Activated CD4-positive, alpha-beta T cell treated with anti-CD3 and anti-CD28 coated beads for 4 hours (primary cell): ENCODE results near the gene SNRNP70.

Source experiments
- DNase-seq, 2 donors: peaks; one replicate each; pipeline ENCODE4 v3.0.0-alpha.2; 2020

The SNRNP70 gene

DNA sequence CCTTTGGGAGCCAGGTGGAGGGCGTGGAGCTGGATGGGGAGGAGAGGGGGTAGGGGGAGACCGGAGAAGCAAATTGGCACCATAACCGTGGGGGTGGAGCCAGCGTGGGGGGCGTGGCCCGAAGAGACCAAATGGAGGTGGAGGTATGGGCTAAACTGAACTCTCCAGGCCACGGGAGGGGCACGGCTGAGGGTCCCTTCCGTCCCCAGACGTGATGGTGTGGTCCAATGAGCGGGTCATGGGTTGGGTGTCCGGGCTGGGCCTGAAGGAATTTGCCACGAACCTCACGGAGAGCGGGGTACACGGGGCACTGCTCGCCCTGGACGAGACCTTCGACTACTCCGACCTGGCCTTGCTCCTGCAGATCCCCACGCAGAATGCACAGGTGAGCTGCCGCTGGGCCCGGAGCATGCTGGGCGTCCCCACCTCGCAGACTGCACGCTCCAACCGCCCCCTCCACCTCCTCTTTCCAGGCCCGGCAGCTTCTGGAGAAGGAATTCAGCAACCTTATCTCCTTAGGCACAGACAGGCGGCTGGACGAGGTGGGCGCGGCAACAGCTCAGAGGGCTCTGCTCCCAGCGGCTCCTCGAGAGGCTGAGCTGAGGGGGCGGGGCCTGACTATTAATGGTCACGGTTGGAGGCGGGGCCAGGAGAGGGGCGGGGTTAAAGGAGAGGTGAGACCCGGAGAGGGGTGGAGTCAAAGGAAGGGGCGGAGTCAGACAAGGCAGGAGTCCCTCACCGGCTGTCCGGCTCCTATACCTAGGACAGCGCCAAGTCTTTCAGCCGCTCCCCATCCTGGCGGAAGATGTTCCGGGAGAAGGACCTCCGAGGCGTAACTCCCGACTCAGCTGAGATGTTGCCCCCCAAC is 63.8 kb downstream of the SNRNP70 start:
- DNase-seq, result peak; percentile 75 to 78

DNA sequence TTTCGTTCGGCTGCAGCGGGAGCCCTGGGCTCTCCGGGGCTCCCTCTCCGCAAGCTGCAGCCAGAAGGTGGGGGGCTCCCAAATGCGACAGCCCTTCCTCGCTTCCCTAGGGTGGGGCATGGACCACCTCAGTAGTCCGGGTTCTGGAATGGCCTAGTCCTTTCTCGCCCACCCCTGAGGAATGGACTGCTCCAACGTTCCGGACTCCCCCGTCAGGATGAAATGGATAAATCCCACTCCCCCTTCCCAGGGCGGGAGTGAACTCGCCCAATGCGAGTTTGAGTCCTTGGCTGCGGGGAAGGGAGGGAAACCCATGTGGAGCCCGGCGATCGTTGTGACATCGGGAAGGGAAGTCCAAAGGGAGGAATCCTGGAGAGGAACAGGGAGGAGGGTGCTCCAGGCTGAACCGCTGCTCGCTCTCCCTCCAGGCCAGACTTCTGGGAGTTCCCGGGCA is 64.4 kb downstream of the SNRNP70 start:
- no peak for DNase-seq

DNA sequence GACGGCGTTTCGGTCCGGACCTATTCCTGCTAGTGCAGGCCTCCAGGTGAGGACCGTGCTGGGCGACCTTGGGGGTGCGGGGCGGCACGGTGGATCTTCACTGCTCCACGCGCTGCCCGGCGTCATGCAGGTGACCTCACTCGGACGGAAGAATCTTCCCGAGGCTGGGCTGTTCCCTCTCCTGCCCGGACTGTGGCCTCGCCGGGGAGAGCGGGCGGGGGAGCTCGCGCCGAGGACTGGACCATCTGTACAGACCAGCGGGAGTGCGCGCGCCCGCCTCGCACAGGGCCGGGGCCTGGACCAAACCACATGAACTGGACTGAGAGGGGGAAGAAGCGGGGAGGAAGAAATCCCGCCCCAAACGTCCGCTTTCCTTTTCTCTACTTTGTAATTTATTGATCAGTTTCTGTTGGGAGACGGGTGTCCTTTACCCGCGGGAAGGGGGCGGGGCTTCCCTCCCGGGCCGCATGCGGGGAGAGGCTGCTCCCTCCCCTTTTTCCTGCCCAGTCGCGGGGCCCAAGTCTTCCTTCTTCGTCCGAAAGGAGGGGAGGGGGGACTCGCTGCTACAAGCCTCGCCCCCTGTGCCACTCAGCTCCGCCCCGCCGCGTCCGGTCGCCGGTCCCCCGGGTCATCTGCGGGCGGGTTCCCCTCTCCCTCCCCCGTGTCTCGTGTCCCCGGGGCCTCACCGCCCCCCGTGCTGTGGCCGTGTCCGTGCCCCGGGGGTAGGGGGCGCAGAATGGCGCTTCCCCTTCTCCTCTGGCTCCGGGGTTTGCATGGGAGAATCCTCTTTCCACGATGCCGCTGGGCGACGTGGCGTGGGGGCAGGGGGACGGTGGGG is 65.1 kb downstream of the SNRNP70 start:
- DNase-seq, result peak; percentile 28 to 33

DNA sequence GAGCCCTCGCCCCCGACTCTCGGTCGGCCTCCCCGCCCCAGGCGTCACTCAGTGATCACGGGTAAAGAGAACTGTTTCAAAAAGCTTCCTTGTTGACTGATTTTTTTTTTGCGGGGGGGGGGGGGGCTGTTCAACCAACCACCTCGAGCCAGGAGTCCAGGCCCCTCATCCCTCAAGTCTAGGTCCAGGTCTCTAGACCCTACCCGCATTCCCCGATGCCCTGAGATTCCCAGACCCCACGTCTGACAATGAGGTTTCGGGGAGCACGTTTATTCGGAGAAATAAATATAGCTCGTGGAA is 65.6 kb downstream of the SNRNP70 start:
- DNase-seq, result no peak

DNA sequence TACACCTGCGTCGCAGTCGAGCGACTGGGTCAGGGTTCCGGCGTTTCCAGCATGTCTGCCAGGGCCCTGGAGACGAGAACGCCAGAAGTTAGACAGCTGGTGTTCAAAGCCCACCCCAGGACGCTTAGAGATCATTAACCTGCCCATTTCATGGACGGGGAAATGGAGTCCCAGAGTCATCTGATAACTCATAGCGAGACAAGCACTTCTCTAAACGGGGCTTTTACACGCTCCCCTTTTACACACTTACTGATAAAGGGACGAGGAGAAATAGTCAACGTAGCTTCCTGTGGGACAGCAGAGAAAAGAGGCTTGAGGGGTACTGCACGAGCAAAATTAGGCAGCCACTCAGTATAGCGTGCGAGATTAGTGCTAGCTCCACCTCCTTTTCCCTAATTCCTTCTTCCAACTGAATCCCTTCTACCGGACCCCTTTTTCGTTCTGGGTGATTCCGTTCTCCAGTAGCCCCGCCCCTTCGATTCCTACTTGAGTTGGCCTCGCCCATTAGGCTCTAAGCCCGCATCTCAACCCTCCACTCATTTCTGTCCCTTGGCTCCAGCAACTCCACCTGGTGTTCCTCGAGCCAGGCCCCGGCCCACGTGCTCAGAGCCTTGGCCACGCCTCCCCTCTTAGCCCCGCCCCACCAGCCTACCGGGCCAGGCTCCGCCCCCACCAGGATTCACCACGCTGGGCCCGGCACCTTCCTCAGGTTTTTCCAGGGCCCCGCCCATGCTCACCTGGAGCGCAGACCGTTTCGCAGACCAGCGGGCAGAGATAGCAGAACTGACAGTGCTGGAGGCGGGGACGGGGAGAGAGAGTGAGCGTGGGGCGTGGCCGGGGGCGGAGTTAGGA is 66.2 kb downstream of the SNRNP70 start:
- peak; percentile 12 to 29 for DNase-seq

DNA sequence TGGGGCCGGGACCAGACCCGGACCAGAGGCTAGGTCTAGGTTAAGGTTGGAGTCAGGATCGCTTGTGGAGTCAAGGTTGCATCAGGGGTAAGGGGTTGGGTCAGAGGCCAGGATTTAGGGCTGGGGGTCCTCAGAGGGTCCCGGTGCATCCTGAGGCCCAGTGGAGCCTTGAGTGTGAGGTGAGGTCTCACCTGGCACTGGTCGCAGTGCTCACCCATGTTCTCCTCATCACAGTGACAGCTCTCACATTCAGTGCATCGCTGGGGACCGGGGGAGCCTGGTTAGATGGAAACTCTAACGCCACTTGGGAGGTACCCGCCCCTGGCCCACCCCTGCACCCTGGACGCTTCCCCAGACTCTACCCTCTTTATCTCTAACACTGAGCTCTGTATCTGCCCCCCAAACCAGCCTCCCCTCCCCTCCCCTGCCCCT is 66.9 kb downstream of the SNRNP70 start:
- DNase-seq, result no peak

DNA sequence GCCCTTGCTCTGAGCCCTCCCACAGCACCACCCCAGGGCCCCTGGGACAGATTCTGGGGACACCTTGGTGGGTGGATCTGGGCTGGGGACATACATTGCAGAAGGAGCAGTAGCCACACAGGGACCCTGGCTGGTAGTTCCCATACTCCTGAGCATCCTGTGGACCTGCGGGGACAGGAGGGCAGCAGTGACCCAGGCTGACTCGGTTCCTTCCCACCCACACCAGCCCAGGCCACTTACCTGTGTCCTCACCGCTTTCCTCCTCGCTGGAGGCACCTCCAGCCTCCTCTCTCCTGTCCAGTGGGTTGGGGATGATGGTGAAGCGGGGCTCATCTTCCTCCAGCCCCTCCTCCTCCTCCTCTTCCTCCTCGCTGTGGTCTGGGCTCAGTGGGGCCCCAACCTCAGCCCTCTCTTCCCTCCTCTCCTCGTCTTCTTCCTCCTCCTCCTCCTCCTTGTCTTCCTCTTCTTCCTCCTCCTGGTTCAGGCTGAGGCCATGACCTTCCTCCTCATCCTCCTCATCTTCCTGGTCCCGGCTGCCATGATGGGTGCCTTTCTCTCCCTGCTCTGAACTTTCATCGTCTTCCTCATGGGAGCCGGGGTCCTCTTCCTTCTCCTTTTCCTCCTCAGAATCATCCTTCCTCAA is 68.0 kb downstream of the SNRNP70 start:
- no peak for DNase-seq

DNA sequence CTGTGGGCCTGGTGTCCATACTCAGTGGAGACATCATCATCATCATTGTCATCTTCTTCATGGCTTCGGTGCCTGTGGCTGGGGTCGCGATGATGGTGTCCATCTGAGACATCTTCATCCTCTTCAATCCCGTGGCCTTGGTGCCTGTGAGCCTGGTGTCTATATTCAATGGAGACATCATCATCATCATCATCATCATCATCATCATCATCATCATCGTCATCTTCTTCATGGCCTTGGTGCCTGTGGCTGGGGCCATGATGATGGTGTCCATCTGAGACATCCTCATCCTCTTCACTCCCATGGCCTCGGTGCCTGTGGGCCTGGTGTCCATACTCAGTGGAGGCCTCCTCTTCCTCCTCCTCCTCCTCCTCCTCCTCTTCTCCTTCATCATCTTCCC is 69.0 kb downstream of the SNRNP70 start:
- no peak for DNase-seq

DNA sequence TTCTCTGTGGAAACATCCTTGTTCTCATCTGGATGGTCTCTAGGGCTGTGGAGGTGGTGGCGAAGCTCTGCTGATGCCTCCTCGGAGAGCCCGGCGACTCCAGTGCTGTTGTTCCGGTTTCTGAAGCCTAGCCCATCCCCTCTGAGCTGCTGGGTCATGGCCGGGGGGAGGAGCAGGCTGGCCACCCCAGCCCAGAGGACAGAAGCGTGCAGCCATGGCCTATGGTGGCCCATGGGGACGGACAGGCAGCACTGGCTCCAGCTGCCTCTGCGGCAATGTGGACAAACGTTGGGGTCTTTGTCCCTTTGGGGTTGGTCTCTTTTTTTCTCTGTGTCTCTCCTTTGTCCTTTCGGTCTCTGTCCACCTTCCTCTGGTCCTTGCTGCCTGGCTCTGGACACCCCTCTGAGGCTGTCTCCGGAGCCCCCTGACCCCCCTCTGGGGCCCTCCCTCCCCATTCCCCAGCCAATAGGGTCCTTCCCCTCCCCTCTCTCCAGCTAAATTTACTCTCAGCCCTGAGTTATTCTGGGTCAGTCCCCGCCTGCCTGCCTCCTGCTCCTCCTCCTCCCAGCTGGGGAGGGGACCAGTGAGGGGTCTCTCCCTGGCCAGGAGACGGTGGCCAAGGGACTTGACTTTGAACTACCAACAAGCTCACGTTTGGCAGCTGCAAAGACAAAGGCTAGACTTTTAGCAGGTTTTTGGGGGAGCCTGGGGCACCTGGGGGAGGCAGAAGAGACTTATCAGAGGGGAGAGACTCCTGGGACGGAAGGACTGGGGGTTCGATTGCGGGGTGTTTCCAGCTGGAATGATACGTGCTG is 70.0 kb downstream of the SNRNP70 start, which contains the start of gene HRC:
Gene HRC (minus strand): TSS at position 392 of the 815 bp plus-strand sequence. CDS start 159 bp downstream, at position 233.
- DNase-seq, result no peak

DNA sequence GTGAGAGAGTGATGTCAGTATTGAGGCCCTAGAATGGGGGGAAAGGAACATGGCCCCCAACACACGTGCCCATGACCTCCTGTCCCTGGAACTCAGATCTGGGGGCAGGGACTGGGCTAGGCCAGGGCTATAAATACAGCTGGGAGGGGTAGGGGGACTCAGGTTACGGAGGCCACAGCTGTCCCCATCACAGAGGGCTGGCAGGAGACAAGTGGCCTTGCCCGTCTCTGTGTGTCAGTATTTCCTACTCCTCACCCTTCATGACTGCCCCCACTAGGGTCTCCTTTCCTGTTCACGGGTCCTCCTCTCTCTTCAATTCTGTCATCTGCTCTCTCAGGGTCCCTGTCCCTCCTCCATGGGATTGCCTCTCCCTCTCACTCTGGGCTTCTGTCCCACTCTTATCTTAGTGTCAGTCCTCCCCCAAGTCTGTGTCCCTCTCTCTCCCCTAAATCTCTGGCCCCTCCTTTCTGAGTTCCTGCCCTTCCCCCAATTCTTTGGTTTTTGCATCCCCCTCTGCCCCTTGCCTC is 70.6 kb downstream of the SNRNP70 start:
- no peak for DNase-seq

DNA sequence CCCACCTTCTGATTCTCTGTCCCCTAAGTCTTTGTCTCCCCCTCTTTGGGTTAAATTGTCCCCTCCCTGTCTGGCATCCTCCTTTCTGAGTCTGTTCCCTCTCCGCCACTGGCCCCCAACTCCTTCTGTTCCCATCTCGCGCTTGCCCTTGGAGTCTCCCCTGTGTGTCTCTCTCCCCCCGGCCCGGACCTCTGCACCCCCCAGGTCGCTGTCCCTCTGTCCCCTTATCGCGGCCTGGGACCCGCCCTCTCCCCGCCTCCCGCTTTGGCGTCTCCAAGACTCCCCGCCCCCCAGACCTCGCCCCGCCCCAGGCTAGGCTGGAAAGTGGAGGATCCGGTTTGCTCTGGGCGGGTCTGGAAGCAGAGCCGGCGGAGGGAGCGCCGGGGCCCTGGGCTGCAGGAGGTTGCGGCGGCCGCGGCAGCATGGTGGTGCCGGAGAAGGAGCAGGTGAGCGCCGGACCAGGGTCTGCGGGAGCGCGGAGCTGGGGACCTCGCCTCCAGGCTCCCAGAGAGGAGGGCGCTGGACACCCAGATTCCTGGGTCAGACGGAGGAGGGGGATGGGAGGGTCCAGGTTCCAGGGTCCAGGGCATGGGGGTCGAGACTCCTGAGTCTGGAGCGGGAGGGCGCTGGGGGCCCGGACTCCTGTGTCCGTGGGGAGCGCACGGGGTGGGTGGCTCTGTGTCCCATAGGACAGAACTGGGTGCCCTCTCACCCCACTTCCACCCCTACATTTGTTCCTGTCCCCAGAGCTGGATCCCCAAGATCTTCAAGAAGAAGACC is 72.4 kb downstream of the SNRNP70 start, which contains the start of gene TRPM4:
Gene TRPM4 (plus strand): TSS at position 348 of the 780 bp plus-strand sequence. CDS start 75 bp downstream, at position 423.
- peak; percentile 16 to 23 for DNase-seq
